Activated naive CD4-positive, alpha-beta T cell treated with anti-CD3 and anti-CD28 coated beads, Interleukin-2, amount 10 ng/mL, durations not matched to agents 7 days and 5 days (primary cell): ENCODE results near the gene WNT8B.
A peak's percentile ranks its signal among the peaks of the same experiment; 100 is the strongest.

Source experiments
- CTCF ChIA-PET: fragments of 350-600 bp; sonication (Branson Sonifier 250); formaldehyde crosslinking; loops from one replicate; lab custom pipeline; 2021; ENCODE audit warnings: antibody characterized with exemption; lab: Charles Lee
- DNase-seq: peaks from one replicate; pipeline ENCODE4 v3.0.0-alpha.2; 2020
- H3K27ac Mint-ChIP-seq: one replicate; pipeline ENCODE4 v1.8.0; 2021; ENCODE audit warnings: mild to moderate bottlenecking, moderate library complexity, mixed read lengths
- H3K27me3 Mint-ChIP-seq: one replicate; pipeline ENCODE4 v1.8.0; 2021; ENCODE audit warnings: mild to moderate bottlenecking, mixed read lengths
- H3K36me3 Mint-ChIP-seq: one replicate; pipeline ENCODE4 v1.8.0; 2021; ENCODE audit warnings: mixed read lengths
- H3K4me1 Mint-ChIP-seq: one replicate; pipeline ENCODE4 v1.8.0; 2021; ENCODE audit warnings: mixed read lengths
- H3K4me3 Mint-ChIP-seq: one replicate; pipeline ENCODE4 v1.8.0; 2021; ENCODE audit warnings: mild to moderate bottlenecking, moderate library complexity, mixed read lengths
- H3K9me3 Mint-ChIP-seq: one replicate; pipeline ENCODE4 v1.8.0; 2021; ENCODE audit warnings: mixed read lengths

WNT8B gene

GRCh38 chr10:100469756-100470155 is 6.9 kb downstream of the WNT8B start:
- CTCF ChIA-PET = interaction anchor here (0.7 to 3.2 kb wide), 2 partner anchors 13 to 36 kb away, joined by 3 to 9 read pairs; no protein-coding TSS in a partner anchor
- peaks cover 2% of the 10 kb centered on the region for H3K36me3 Mint-ChIP-seq
- H3K9me3 Mint-ChIP-seq = no peaks in the 10 kb centered on the region
- no peak overlapping the region for H3K4me3 Mint-ChIP-seq
- no peaks in the 10 kb centered on the region for H3K4me1 Mint-ChIP-seq
- no peaks in the 10 kb centered on the region for H3K27me3 Mint-ChIP-seq
- no peak for DNase-seq
- no peak overlapping the region for H3K27ac Mint-ChIP-seq

GRCh38 chr10:100470367-100470766 is 7.6 kb downstream of the WNT8B start:
- Mint-ChIP-seq H3K27ac (no peak overlapping the region), H3K27me3 (no peaks in the 10 kb centered on the region), H3K9me3 (no peaks in the 10 kb centered on the region), H3K36me3 (peaks cover 2% of the 10 kb centered on the region), H3K4me3 (no peak overlapping the region), H3K4me1 (no peaks in the 10 kb centered on the region)
- CTCF ChIA-PET = interaction anchor here (0.7 to 3.2 kb wide), 2 partner anchors 12 to 36 kb away, joined by 3 to 9 read pairs; no protein-coding TSS in a partner anchor
- DNase-seq = no peak

GRCh38 chr10:100477970-100478369 is 15.2 kb downstream of the WNT8B start:
- Mint-ChIP-seq H3K27ac (no peak overlapping the region), H3K4me1 (peaks cover 16% of the 10 kb centered on the region), H3K4me3 (no peak overlapping the region), H3K36me3 (peaks cover 5% of the 10 kb centered on the region), H3K9me3 (no peaks in the 10 kb centered on the region), H3K27me3 (peaks cover 18% of the 10 kb centered on the region)
- CTCF ChIA-PET = interaction anchor here (1.5 kb wide), 1 partner anchor 41 kb away, joined by 4 read pairs; no protein-coding TSS in a partner anchor
- DNase-seq = no peak

GRCh38 chr10:100479037-100479436 is 16.2 kb downstream of the WNT8B start:
- CTCF ChIA-PET = interaction anchor here (10.4 kb wide), 1 partner anchor 31 kb away, joined by 206 read pairs; no protein-coding TSS in a partner anchor
- H3K27me3 Mint-ChIP-seq = peaks cover 18% of the 10 kb centered on the region
- DNase-seq = no peak
- H3K9me3 Mint-ChIP-seq = no peaks in the 10 kb centered on the region
- H3K36me3 Mint-ChIP-seq = peaks cover 10% of the 10 kb centered on the region
- H3K4me1 Mint-ChIP-seq = peaks cover 26% of the 10 kb centered on the region
- H3K4me3 Mint-ChIP-seq = no peak overlapping the region
- no peak overlapping the region for H3K27ac Mint-ChIP-seq

- Mint-ChIP-seq H3K36me3 (peaks cover 14% of the 10 kb centered on the region), H3K9me3 (no peaks in the 10 kb centered on the region), H3K4me3 (no peak overlapping the region), H3K4me1 (peaks cover 31% of the 10 kb centered on the region), H3K27me3 (peaks cover 18% of the 10 kb centered on the region), H3K27ac (no peak overlapping the region)
- CTCF ChIA-PET = interaction anchor here (4.4 to 10.4 kb wide), 2 partner anchors 30 to 39 kb away, joined by 81 to 206 read pairs; partner anchors contain the start of gene SEC31B
- no peak for DNase-seq
Measured at GRCh38 chr10:100480002-100480401, 17.2 kb downstream of the WNT8B start.

- Mint-ChIP-seq H3K27ac (peak overlapping the region; percentile 67), H3K4me1 (peaks cover 31% of the 10 kb centered on the region), H3K36me3 (peaks cover 27% of the 10 kb centered on the region)
Measured at GRCh38 chr10:100481462-100482081, 18.8 kb downstream of the WNT8B start.

GRCh38 chr10:100482181-100482833 is 19.5 kb downstream of the WNT8B start:
- peaks cover 35% of the 10 kb centered on the region for H3K36me3 Mint-ChIP-seq
- peak overlapping the region; percentile 67 for H3K27ac Mint-ChIP-seq
- H3K9me3 Mint-ChIP-seq = no peaks in the 10 kb centered on the region
- H3K4me1 Mint-ChIP-seq = peaks cover 31% of the 10 kb centered on the region
- CTCF ChIA-PET = interaction anchor here (0.6 to 10.4 kb wide), 24 partner anchors 8 to 396 kb away, joined by 3 to 206 read pairs (median 6); partner anchors contain the start of genes HIF1AN and SEC31B
- DNase-seq = peak; percentile 79
- H3K27me3 Mint-ChIP-seq = peaks cover 18% of the 10 kb centered on the region
- peak overlapping the region; percentile 72 for H3K4me3 Mint-ChIP-seq

More at GRCh38 chr10:100481462-100482081, 18.8 kb downstream of the WNT8B start:
- CTCF ChIA-PET = interaction anchor here (0.6 to 10.4 kb wide), 19 partner anchors 8 to 397 kb away, joined by 3 to 206 read pairs (median 6); partner anchors contain the start of genes HIF1AN and SEC31B
- no peaks in the 10 kb centered on the region for H3K9me3 Mint-ChIP-seq
- H3K4me3 Mint-ChIP-seq = peak overlapping the region; percentile 72
- DNase-seq = peak; percentile 93
- H3K27me3 Mint-ChIP-seq = peaks cover 18% of the 10 kb centered on the region

GRCh38 chr10:100482834-100483185 is 20.0 kb downstream of the WNT8B start:
- Mint-ChIP-seq H3K27me3 (peaks cover 18% of the 10 kb centered on the region), H3K4me1 (peaks cover 31% of the 10 kb centered on the region), H3K9me3 (no peaks in the 10 kb centered on the region), H3K4me3 (peak overlapping the region; percentile 72), H3K36me3 (peaks cover 35% of the 10 kb centered on the region), H3K27ac (peak overlapping the region; percentile 9)
- CTCF ChIA-PET = interaction anchor here (0.6 to 10.4 kb wide), 20 partner anchors 8 to 144 kb away, joined by 3 to 206 read pairs (median 6); partner anchors contain the start of genes HIF1AN and SEC31B
- no peak for DNase-seq

GRCh38 chr10:100483876-100484666 is 21.3 kb downstream of the WNT8B start:
- Mint-ChIP-seq H3K36me3 (peaks cover 44% of the 10 kb centered on the region), H3K4me3 (no peak overlapping the region), H3K27ac (peak overlapping the region; percentile 15), H3K4me1 (peaks cover 31% of the 10 kb centered on the region), H3K9me3 (no peaks in the 10 kb centered on the region), H3K27me3 (peaks cover 14% of the 10 kb centered on the region)
- CTCF ChIA-PET = interaction anchor here (0.7 to 10.4 kb wide), 11 partner anchors 10 to 186 kb away, joined by 3 to 206 read pairs (median 7); partner anchors contain the start of gene SEC31B
- DNase-seq = no peak

- DNase-seq = no peak
- Mint-ChIP-seq H3K36me3 (peaks cover 54% of the 10 kb centered on the region), H3K4me3 (no peak overlapping the region), H3K9me3 (no peaks in the 10 kb centered on the region), H3K27ac (peak overlapping the region; percentile 13), H3K4me1 (peaks cover 31% of the 10 kb centered on the region), H3K27me3 (peaks cover 7% of the 10 kb centered on the region)
- CTCF ChIA-PET = interaction anchor here (1.2 to 10.4 kb wide), 3 partner anchors 10 to 34 kb away, joined by 3 to 206 read pairs (median 12); partner anchors contain the start of gene SEC31B
Measured at GRCh38 chr10:100485366-100485765, 22.6 kb downstream of the WNT8B start.

- no peaks in the 10 kb centered on the region for H3K9me3 Mint-ChIP-seq
- H3K4me3 Mint-ChIP-seq = no peak overlapping the region
- CTCF ChIA-PET = interaction anchor here (0.6 to 10.4 kb wide), 5 partner anchors 10 to 33 kb away, joined by 3 to 206 read pairs (median 7); partner anchors contain the start of gene SEC31B
- peaks cover 4% of the 10 kb centered on the region for H3K27me3 Mint-ChIP-seq
- peaks cover 59% of the 10 kb centered on the region for H3K36me3 Mint-ChIP-seq
- peaks cover 31% of the 10 kb centered on the region for H3K4me1 Mint-ChIP-seq
- H3K27ac Mint-ChIP-seq = no peak overlapping the region
- no peak for DNase-seq
Measured at GRCh38 chr10:100485801-100486495, 23.1 kb downstream of the WNT8B start.

- Mint-ChIP-seq H3K27ac (no peak overlapping the region), H3K36me3 (peaks cover 68% of the 10 kb centered on the region), H3K4me3 (no peak overlapping the region), H3K9me3 (no peaks in the 10 kb centered on the region), H3K4me1 (peaks cover 20% of the 10 kb centered on the region), H3K27me3 (no peaks in the 10 kb centered on the region)
- CTCF ChIA-PET = interaction anchor here (0.9 to 10.4 kb wide), 5 partner anchors 9 to 54 kb away, joined by 3 to 206 read pairs (median 7); partner anchors contain the start of gene SEC31B
- DNase-seq = no peak
Measured at GRCh38 chr10:100487529-100487928, 24.7 kb downstream of the WNT8B start.

- peaks cover 79% of the 10 kb centered on the region for H3K36me3 Mint-ChIP-seq
- H3K4me1 Mint-ChIP-seq = peaks cover 15% of the 10 kb centered on the region
- CTCF ChIA-PET = interaction anchor here (0.7 to 10.4 kb wide), 5 partner anchors 9 to 138 kb away, joined by 3 to 206 read pairs (median 4); no protein-coding TSS in a partner anchor
- H3K27me3 Mint-ChIP-seq = no peaks in the 10 kb centered on the region
- no peaks in the 10 kb centered on the region for H3K9me3 Mint-ChIP-seq
- DNase-seq = no peak
- H3K27ac Mint-ChIP-seq = no peak overlapping the region
- H3K4me3 Mint-ChIP-seq = no peak overlapping the region
Measured at GRCh38 chr10:100489396-100489795, 26.6 kb downstream of the WNT8B start.
